OCI-LY3 (cell line): ENCODE measurements around the gene RGS14.

Experiments
- H2AFZ ChIP-seq: fragments of 200-600, 300-600 bp; shearing (Covaris generic); 2 replicates; pipeline ENCODE4 v1.6.0; 2014; ENCODE audit warnings: antibody characterized with exemption, low read depth, low read length
- H3K27ac ChIP-seq: fragments of 200-600, 300-600 bp; sonication (generic); 2 replicates; pipeline ENCODE4 v1.5.1; 2014; ENCODE audit warnings: mild to moderate bottlenecking, low read length, moderate library complexity, mixed read lengths
- H3K27me3 ChIP-seq: fragments of 200-600, 300-600 bp; sonication (generic); 2 replicates; pipeline ENCODE4 v1.6.1; 2014; ENCODE audit warnings: low read depth, low read length, mixed read lengths
- H3K36me3 ChIP-seq: fragments of 200-600, 300-600 bp; sonication (generic); replicated peaks from 2 replicates; pipeline ENCODE3; 2014; ENCODE audit warnings: low read depth, low read length, mixed read lengths
- H3K4me1 ChIP-seq: fragments of 300-600, 200-600 bp; sonication (generic); 2 replicates; pipeline ENCODE4 v1.6.1; 2014; ENCODE audit warnings: low read length, mixed read lengths
- H3K4me2 ChIP-seq: fragments of 200-600, 300-600 bp; sonication (generic); 2 replicates; pipeline ENCODE4 v1.6.1; 2014; ENCODE audit warnings: low read length, mixed read lengths
- H3K4me3 ChIP-seq: fragments of 300-600, 200-600 bp; sonication (generic); 2 replicates; pipeline ENCODE4 v1.5.1; 2014; ENCODE audit warnings: antibody characterized with exemption, mild to moderate bottlenecking, low read length, moderate library complexity
- H3K79me2 ChIP-seq: fragments of 300-600, 200-600 bp; shearing (Covaris generic); 2 replicates; pipeline ENCODE4 v1.6.1; 2014; ENCODE audit warnings: mild to moderate bottlenecking, low read length, mixed read lengths
- H3K9ac ChIP-seq: fragments of 300-600, 200-600 bp; shearing (Covaris generic); 2 replicates; pipeline ENCODE4 v1.6.0; 2014; ENCODE audit warnings: mild to moderate bottlenecking, low read length, moderate library complexity
- H3K9me3 ChIP-seq: fragments of 200-600, 300-600 bp; shearing (Covaris generic); 2 replicates; pipeline ENCODE4 v1.6.1; 2014; ENCODE audit warnings: low read length, mixed read lengths; ENCODE audit not compliant: insufficient read depth
- H4K20me1 ChIP-seq: fragments of 200-600, 300-600 bp; sonication (generic); 2 replicates; pipeline ENCODE4 v1.6.1; 2016; ENCODE audit warnings: low read length, mixed read lengths; ENCODE audit not compliant: insufficient read depth
- EZH2phosphoT487 ChIP-seq: fragments of 200-600 bp; shearing (Covaris generic); IDR thresholded peaks from 2 replicates; pipeline ENCODE4 v1.6.1; 2018; ENCODE audit warnings: antibody characterized with exemption, mixed run types, low read depth
- TF ChIP-seq, protein P1 (sequence below): fragments of 200-600, 300-600 bp; sonication (generic); IDR thresholded peaks from 2 replicates; pipeline ENCODE4 v1.5.1; 2014; ENCODE audit warnings: antibody characterized with exemption, low read length, low read depth

RGS14 gene

DNA sequence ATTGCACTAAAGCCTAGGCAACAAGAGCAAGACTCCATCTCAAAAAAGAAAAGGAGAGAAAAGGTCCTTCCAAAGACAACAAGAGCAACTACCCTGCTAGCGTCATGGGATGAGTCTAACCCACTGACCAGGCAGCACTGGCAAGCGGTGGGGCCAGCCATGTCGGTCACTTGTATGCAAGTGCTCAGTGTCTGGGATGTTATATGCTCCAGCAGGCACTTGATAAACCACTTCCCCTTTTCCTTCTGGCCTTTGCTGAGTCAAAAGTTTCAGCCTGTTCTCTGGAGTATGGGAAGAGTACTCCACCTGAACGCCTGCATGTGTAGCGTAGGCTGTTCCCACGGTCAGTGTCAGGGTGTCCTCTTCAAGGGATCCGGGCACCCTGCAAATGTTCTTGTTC lies 36.8 kb upstream of the RGS14 start:
- H3K36me3 ChIP-seq: no peaks in the 10 kb centered on the region
- peaks cover 4% of the 10 kb centered on the region; the same call in 1 of the 2 replicates for H4K20me1 ChIP-seq
- peaks cover 10% of the 10 kb centered on the region; the same call in 1 of the 2 replicates for H3K4me1 ChIP-seq
- H3K27me3 ChIP-seq: no peaks in the 10 kb centered on the region
- no peak overlapping the region for H3K4me3 ChIP-seq
- no peak overlapping the region for H2AFZ ChIP-seq
- no peaks in the 10 kb centered on the region for H3K9me3 ChIP-seq
- TF ChIP-seq, protein P1, sequence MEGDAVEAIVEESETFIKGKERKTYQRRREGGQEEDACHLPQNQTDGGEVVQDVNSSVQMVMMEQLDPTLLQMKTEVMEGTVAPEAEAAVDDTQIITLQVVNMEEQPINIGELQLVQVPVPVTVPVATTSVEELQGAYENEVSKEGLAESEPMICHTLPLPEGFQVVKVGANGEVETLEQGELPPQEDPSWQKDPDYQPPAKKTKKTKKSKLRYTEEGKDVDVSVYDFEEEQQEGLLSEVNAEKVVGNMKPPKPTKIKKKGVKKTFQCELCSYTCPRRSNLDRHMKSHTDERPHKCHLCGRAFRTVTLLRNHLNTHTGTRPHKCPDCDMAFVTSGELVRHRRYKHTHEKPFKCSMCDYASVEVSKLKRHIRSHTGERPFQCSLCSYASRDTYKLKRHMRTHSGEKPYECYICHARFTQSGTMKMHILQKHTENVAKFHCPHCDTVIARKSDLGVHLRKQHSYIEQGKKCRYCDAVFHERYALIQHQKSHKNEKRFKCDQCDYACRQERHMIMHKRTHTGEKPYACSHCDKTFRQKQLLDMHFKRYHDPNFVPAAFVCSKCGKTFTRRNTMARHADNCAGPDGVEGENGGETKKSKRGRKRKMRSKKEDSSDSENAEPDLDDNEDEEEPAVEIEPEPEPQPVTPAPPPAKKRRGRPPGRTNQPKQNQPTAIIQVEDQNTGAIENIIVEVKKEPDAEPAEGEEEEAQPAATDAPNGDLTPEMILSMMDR: no peak
- no peak for TF ChIP-seq EZH2phosphoT487
- H3K9ac ChIP-seq: no peak overlapping the region
- no peak overlapping the region for H3K27ac ChIP-seq
- H3K79me2 ChIP-seq: no peaks in the 10 kb centered on the region
- no peak overlapping the region for H3K4me2 ChIP-seq

DNA sequence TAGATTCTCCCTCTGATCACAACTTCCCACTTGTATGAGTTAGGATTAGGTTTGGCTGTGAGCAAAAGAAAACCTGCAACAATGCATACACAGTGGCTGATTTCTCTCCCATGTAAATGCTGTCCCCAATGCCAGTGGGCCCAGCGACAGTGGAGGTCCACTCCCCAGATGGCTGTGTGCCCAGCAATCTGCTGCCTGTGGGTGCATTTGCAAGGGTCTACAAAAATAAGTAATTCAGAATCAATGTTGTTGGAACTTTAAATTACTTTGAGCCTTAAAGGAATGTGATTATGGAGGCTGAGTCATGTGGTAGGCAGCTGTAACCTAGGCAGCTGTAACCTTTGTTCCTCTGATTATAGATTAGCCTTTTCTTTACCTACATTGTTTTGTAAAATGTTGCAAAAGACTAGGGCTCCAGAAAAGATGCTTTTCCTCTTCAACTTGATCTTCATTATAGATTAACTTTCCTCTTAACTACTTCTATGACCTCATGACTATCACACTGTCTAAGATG lies 31.8 kb upstream of the RGS14 start:
- Histone ChIP-seq H3K36me3 (peaks cover 5% of the 10 kb centered on the region), H2AFZ (no peak overlapping the region), H3K9me3 (no peaks in the 10 kb centered on the region), H3K4me3 (no peak overlapping the region), H3K9ac (no peak overlapping the region), H4K20me1 (no peaks in the 10 kb centered on the region), H3K79me2 (no peaks in the 10 kb centered on the region), H3K27me3 (no peaks in the 10 kb centered on the region), H3K4me2 (no peak overlapping the region), H3K4me1 (peaks cover 2% of the 10 kb centered on the region; the same call in 1 of the 2 replicates), H3K27ac (no peak overlapping the region)
- TF ChIP-seq EZH2phosphoT487: no peak
- TF ChIP-seq, protein P1: no peak

DNA sequence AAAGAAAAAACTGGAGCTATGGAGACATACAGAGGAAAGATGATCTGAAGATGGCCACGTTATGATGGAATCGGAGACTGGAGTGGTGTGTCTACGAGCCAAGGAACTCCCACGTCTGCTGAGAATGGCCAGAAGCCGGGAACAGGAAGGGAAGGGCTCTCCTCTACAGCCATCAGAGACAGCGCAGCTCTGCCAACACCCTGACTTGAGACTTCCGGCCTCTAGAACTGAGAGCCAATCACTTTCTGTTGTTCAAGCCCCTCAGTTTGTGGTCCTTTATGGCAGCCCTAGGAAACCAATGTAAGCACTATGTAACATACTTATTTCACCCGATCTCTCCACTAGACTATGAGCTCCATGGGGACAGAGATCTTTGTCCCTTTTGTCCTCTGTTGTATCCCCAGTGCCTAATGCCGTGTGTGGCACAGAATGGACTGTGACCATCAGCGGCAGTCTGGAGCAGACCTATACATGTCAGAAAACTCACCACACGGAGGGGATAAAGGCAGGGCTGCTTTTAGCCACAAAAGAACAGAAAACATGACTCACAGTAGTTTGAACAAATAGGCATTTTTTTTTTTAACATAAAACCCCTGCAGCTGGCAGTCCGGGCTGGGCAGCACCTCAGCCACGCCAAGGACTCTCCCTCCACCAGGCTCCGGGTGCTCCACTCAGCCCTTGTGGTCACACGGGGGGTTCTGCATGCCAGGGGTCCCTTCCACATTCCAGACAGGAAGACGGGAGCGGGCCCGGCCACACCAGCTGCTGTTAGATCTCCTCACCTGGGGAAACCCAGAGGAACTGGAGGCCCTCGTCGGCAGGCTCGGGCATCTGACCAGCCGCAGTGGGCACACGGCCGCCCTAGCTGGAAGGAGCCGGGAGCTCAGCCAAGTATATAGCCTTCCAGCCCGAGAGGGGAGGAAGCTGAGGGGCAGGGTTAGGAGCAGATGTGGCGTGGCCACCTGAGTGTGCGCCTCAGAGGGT lies 29.9 kb upstream of the RGS14 start:
- Histone ChIP-seq H3K4me3 (no peak overlapping the region), H4K20me1 (no peaks in the 10 kb centered on the region), H3K4me2 (no peak overlapping the region), H3K79me2 (no peaks in the 10 kb centered on the region), H2AFZ (no peak overlapping the region), H3K27me3 (no peaks in the 10 kb centered on the region), H3K4me1 (no peaks in the 10 kb centered on the region), H3K9me3 (no peaks in the 10 kb centered on the region), H3K9ac (no peak overlapping the region), H3K36me3 (peaks cover 7% of the 10 kb centered on the region), H3K27ac (no peak overlapping the region)
- TF ChIP-seq, protein P1: no peak
- TF ChIP-seq EZH2phosphoT487: no peak

DNA sequence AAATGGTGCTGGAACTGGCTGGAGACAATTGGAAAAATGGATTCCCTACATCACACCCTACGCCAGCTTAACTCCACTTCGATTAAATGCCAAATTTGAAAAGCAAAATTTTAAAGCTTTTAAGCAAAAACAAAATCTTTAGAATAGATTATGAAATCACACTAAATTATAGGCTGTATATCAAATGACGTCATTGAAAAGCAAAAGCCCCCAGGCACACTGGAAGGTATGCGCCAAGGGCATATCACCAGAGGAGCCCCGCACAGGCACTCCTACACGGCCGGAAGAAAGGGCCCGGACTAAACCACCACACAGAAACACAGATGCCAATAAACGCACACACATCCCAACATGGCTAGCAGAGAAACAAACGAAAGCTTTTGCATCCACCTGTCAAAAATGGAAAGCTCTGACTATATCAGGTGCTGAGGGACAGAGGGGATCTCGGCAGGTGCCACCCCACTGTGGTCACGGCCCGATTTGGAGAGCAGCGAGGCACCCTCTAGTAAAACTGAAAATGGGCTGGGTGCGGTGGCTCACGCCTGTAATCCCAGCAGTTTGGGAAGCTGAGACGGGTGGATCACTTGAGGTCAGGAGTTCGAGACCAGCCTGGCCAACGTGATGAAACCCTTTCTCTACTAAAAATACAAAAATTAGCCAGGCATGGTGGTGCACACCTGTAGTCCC lies 29.0 kb upstream of the RGS14 start:
- TF ChIP-seq, protein P1: no peak
- no peak for TF ChIP-seq EZH2phosphoT487
- Histone ChIP-seq H3K4me2 (no peak overlapping the region), H3K79me2 (no peaks in the 10 kb centered on the region), H3K4me1 (no peaks in the 10 kb centered on the region), H2AFZ (no peak overlapping the region), H3K4me3 (no peak overlapping the region), H3K36me3 (peaks cover 14% of the 10 kb centered on the region), H3K27ac (no peak overlapping the region), H3K9ac (no peak overlapping the region), H3K9me3 (no peaks in the 10 kb centered on the region), H4K20me1 (no peaks in the 10 kb centered on the region), H3K27me3 (no peaks in the 10 kb centered on the region)
